NCI-H1417 (cell line): ENCODE results near the gene PLA2G2A.
A peak's percentile ranks its signal among the peaks of the same experiment; 100 is the strongest.
"Not testable (repeated sequence)": the region's sequence is repeated elsewhere in the genome, so short reads cannot be mapped to it uniquely, and the experiment has no call there.

Experiments
- DNase-seq, 3 experiments: peaks; one replicate each; lab custom pipeline; 2025; lab: John Stamatoyannopoulos, UW

The PLA2G2A gene, protein sequence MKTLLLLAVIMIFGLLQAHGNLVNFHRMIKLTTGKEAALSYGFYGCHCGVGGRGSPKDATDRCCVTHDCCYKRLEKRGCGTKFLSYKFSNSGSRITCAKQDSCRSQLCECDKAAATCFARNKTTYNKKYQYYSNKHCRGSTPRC

DNA sequence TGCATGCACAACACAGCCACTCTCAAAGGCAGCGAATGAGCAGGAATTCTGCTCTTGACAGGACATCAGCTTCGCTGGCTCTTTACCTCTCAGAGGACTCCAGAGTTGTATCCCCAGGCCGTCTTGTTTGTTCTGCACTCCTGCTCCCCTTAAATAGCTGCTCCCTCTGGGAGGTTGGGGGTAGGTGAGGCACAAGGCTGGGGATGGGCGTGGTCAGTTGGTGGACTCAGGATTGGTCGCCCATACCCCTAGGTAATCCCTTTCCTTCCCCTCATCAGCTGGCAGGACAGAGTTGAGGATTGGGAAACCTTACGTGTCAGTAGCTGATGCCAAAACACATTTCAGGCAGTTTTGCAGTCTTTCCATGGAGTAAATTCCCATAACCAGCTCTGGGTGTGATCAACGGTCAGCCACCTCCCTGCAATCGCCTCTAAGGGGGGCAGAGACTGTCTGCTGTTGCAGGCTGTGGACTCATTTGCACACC is at the start of gene PLA2G2A:
Gene PLA2G2A, minus strand, starts transcription at position 125 of the 484 bp plus-strand sequence. CDS start 845 bp downstream, outside the sequence.
- DNase-seq, result no peak

DNA sequence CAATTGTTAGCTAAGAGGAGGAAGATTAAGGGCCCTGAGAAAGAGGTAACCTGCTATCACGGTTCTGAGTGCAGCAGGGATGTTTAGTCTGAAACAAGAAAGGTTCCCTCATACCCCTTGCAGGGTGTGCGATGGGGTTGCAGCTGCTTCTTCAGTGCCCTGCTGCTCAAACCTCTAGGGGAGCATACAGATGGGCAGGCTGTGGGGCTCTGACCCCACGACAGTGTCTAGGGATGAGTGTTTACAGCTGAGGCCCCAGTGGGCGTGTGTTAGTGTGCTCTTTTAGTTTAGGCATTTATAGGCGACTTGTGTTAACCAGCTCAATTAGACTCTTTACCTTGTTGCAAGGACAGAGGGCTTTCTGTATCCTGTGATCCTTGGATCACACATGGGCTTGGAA is 49.3 kb upstream of the PLA2G2A start:
- no peak for DNase-seq

DNA sequence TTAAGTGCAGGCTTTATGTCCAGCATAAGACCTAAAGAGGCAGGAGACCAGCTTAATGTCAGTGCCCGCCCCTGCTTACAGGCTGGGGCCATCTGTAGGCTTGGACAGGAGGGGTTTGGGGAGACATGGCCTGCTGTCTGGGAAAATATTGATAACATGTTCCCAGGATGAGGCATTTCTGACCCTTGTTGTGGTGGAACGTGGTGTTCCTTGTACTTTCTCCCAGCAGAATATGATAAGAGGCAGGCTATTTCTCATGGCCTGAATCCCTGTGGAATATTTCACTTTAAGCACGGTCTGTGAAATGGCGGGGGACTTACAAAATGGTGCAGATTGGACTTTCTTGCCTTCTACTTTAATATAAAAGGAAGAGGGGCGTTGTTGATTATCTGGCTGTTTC is 48.7 kb upstream of the PLA2G2A start:
- DNase-seq, result no peak

DNA sequence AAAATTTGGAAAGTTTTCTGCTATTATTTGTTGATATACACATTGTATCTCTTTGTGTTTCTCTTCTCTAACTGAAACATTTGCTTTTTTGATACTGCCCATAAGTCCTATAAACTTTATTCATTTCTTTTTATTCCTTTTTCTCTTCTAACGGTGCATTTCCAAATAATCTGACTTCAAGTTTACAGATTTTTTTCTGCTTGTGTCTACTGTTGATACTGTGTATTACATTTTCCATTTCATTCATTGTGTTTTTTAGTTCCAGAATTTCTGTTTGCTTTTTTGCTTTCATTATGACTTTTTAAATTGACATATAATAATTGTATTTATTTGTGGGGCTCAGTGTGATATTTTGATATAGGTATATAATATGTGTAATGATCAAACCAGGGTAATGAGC is 38.3 kb upstream of the PLA2G2A start:
- DNase-seq, result no peak

DNA sequence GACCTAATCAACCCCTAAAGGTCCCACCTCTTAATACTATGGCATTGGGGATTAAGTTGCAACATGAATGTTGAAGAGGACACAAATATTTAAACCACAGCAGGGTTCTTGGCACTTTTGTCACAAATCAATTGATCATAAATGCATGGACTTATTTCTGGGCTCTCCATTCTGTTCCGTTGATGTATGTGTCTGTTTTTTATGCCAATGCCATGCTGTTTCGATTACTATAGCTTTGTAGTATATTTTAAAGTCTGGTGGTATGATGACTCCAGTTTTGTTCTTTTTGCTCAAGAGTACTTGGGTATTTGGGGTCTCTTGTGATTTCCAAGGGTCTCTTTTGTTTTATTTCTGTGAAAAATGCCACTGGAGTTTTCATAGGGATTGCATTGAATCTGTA is 34.7 kb upstream of the PLA2G2A start:
- DNase-seq, result no peak

DNA sequence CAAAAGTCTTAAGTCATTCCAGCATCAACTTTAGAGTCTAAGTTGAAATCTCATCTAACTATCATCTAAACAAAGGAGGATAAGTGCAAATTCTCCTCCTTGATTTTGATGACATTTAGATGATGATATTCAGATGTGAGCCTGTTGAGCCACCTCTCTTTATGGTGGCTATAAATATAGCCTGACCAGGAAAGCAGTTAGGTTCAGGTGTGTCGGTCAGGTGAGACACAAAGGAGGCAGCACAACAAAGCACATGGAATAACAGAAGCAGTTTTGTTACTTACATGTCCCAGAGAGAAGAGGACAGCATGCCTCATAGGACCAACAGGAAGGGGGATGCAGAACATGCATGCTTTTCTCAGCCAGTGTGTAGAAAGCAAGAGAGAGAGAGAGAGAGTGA is 30.6 kb upstream of the PLA2G2A start:
- DNase-seq, result no peak

DNA sequence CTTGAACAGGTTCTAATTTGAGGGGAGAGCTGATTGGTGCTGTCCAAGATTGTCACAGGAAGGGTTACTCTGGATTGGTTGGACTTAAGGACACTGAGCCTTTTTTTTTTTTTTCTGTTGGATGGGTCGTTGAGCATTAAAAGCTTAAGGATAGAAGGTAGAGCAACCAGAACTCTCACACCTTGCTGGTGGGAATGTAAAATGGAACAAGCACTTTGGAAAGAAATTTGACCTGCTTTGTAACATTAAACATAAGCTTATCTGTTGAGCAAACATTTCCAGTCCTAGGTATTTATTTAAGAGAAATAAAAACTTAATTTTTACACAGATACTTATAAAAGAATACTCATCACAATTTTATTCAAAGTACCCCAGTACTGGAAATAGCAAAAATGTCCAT is 29.8 kb upstream of the PLA2G2A start:
- no peak for DNase-seq

DNA sequence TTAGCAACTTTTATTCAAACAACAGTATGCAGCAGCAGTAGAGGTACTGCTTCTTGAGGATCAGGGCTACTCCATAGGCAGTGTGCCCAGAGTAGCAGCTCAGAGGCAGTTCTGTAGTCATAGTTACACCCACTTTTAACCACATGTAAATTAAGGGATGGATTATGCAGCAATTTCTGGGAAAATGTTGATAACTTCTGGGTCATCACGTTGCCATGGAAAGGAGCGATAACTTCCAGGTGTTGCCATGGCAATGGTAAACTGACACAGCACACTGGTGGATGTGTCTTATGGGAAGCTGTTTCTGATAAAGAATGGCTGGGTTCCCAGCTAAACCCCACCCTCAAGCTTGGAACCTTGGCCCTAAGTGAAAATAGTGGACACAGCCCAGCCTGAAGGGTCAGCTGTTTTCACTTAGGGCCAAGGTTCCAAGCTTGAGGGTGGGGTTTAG is 29.0 kb upstream of the PLA2G2A start:
- no peak for DNase-seq

DNA sequence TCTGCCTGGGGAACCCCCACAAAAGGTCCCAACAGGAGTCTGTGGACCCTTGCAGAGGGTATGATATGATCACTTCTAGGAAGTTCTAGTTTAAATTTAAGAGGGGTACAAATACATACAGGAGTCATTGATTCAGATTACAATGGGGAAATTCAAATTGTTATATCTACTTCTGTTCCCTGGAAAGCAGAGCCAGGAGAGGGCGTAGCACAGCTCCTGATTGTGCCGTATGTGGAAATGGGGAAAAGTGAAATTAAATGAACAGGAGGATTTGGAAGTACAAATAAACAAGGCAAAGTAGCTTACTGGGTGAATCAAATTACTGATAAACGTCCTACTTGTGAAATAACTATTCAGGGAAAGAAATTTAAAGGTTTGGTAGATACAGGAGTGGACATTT is 19.4 kb upstream of the PLA2G2A start:
- DNase-seq, result not testable (repeated sequence)

DNA sequence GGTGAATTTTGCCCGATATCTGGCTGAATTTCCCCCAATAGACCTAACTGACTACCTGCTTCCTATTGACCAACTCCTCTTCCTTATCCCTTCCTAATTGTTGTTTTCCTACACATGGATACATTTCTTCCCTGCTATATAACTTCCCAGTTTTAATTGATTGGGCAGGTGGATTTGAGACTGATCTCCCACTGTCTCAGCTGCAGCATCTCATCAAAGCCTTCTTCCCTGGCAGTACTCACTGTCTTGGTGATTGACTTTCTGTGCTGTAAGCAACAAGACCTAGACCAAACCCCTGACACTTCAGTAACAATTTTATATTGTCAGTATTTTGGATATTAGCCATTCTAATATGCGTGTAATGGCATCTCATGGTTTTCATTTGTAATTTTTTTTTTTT is 11.3 kb upstream of the PLA2G2A start:
- DNase-seq, result no peak

DNA sequence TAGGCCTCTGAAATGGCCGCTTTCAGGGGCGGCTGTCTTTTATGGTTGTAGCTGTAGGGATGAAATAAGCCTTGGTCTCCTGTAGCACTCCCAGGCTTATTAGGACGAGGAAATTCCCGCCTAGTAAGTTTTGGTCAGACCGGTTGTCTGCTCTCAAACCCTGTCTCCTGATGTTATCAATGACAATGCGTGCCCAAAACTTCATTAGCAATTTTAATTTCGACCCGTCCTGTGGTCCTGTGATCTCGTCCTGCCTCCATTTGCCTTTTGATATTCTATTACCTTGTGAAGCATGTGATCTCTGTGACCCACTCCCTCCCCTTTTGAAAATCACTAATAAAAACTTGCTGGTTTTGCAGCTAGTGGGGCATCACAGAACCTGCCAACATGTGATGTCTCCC is 10.8 kb upstream of the PLA2G2A start:
- DNase-seq, result not testable (repeated sequence)

DNA sequence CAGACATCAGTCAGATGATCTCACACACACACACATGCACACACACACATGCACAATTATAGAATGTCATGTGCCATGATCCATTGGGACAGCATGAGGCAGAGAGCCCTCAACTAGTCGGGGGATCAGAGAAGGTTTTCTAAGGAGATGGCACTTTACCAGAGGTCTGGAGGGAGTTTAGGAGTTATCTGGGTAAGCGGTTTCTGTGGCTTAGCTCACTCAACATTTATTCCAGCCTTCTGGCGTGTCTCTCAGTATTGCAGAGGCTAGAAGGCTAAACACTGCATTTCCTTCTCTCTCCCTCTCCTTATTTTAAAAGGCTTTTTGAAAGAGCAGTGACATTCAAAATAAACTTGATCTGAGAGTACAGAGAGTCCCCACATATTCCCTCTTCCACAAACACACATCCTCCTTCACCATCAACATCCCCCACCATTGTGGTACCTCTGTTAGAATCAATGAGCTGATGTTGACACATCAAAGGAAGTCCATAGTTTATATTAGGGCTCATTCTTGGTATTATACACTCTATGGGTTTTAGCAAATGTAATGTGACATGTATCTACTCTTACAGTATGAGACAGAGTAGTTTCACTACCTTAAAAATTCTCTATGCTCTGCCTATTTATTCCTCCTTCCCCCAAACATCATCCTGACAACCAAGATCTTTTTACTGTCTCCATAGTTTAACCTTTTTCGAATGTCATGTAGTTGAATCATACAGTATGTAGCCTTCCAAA is 9.0 kb upstream of the PLA2G2A start:
- no peak for DNase-seq

DNA sequence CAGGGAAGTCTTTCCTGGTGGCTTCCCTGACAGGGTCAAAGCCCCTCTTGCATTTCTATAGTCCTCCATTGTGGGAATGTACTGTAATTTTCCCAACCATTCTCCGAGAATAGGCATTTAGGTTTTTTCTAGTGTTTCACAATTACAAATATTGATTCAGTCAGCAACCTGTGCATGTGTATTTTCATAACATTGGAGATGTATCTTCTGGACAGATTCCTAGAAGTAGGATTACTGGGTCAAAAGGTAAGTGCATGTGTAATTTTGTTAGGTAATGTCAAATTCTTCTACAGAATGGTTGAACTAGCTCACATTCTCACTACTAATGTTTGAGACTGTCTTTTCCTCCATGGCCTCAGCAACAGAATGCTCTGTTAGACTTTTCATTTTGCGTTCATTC is 8.3 kb upstream of the PLA2G2A start:
- DNase-seq, result no peak

DNA sequence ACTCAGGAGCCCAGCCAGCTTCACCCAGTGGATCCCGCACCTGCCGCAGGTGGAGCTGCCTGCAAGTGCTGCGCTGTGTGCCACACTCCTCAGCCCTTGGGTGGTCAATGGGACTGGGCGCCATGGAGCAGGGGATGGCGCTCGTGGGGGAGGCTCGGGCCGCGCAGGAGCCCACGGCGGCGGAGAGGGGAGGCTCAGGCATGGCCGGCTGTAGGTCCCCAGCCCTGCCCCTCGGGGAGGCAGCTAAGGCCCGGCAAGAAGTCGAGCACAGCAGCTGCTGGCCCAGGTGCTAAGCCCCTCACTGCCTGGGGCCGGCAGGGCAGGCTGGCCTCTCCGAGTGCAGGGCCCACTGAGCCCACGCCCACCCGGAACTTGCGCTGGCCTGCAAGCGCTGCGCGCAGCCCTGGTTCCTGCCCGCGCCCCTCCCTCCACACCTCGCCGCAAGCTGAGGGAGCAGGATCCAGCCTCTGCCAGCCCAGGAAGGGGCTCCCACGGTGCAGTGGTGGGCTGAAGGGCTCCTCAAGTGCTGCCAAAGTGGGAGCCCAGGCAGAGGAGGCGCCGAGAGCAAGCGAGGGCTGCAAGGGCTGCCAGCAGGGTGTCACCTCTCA is 5.1 kb upstream of the PLA2G2A start:
- DNase-seq, result peak in 1 of 3 experiments; percentile 4

DNA sequence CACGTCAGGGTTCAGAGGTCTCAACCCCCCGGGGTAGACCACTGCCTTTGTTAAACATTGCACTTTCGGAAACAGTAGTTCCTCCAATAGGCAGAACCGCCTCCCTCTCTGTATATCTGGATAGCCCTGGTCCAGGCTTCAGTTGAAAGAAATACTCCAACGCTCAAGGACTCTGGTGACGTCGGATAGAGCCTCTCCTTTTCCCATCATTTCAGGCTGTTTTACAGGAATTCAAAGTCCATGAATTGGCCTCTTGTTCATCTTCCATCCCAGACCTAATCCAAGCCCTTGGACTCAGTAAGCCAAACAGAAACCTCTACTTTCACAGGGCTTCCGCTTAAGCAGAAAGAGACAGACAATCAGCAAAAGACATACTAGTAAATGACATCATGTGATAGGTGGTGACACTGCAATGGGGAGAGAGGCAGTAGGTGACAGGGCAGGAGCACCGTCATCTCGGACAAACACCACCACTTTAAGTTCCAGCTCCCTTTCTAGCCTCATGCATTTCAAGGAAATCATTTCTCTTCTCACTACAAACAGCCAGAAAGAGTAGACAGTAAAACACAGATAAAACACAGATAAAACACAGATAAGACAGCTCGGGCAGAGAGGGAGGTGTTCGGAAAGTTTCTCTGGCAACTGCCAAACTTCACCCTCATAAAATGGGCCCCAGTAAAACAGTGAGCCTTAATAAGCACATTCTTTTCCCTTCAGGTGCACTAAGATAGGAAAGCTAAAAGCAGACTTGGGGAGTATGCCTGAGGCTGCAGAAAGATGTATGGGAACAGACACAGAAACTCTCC is 2.3 kb upstream of the PLA2G2A start:
- no peak for DNase-seq

DNA sequence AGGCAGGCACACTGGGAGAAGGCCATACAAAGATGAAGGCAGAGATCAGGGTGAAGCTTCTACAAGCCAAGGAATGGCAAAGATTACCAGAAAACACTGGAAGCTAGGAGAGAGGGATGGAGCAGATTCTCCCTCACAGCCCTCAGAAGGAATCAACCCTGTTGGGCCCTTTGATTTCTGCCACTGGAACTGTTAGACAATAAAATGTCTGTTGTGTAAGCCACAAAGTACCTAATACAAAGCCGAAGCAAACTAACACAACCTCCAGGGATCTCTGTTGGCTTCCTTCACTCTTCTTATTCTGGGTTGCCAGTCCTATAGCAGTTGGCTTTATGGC is 1.7 kb upstream of the PLA2G2A start:
- DNase-seq, result no peak

DNA sequence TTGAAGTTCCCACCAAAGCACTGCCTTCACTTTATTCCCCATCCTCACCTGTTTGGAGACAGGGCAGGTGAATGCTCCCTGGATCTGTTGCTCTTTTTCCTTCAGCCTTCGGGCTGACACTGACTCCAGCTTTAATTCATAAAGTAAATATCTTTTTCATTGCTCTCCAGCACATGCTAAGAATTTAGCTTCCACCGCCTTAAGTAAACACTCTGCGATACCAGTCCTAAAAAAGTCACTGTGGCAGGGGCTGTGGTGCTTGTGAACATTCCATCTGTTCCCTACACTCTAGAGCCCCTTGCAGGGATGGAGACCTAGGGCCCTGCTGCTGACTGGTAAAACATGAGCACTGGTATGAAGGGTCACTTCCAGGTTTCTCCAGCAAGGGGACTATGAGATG is 896 bp upstream of the PLA2G2A start:
- no peak for DNase-seq

DNA sequence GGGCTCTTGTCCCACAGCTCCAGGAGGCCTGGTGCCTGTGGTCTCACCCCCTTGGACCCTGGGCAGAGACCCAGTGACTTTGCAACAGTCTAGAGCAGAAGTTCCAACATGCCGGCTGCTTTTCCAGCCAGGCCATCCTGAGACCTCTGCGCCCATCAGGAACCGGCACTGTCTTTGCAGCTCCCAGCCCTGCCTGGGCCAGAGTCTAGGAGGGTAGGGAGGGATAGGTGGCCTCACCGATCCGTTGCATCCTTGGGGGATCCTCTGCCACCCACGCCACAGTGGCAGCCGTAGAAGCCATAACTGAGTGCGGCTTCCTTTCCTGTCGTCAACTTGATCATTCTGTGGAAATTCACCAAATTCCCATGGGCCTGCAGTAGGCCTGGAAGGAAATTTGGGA is 1.3 kb downstream of the PLA2G2A start:
- no peak for DNase-seq

DNA sequence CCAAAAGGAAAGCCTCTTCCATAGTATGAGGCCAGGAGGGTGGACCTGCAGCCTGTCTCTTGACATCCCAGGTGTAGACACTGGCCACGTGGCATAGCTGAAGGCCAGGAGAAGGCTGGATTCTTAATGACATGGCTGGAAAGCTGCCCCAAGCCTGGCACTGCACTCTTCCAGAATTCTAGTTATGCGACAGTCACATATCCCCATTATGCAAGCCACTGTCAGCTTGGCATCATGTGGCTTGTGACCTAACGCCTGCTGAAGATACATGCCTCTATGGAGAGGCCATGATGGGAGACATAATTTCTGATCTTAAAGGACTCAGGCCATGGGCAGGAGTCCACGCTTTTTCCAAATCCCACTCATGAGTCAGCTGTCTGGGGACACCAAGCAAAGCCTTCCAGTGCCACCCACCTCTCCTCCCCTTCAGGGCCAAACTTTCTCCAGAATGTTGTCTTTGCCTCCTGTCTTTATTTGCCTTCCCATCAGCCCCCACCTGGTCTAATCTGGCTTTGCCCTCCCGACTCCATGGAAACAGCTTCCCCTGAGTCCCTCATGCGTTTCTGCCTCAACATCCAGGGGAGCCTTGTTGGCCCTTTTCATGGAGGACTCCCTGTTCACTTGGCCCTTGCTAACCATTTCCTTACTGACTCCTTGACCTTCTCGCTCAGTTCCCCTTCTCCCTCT is 3.0 kb downstream of the PLA2G2A start:
- no peak for DNase-seq

DNA sequence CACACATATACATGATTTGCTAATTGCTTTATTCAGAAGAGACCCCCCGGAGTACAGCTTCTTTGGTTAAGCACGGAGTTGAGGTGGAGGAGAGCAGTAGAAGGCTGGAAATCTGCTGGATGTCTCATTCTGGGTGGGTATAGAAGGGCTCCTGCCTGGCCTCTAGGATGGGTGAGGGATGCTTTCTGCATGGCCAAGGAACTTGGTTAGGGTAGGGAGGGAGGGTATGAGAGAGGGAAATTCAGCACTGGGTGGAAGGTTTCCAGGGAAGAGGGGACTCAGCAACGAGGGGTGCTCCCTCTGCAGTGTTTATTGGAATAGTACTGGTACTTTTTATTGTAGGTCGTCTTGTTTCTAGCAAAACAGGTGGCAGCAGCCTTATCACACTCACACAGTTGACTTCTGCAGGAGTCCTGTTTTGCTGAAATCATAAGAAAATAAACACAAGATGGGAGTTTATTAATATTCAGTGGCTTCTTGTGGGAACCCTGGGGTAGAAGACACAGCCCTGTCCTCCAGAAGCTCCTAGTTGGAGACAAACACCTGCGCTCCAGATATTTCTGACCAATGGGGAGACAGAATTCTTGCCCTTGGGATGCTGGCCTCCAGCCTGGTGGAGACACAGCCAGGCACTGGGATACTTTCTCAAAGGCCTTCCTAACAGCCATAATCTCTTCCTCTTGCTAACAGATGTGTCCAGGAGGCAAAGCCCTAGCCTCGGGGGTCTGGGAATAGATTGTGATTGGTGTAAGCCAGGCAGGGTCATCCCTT is 3.8 kb downstream of the PLA2G2A start:
- no peak for DNase-seq

DNA sequence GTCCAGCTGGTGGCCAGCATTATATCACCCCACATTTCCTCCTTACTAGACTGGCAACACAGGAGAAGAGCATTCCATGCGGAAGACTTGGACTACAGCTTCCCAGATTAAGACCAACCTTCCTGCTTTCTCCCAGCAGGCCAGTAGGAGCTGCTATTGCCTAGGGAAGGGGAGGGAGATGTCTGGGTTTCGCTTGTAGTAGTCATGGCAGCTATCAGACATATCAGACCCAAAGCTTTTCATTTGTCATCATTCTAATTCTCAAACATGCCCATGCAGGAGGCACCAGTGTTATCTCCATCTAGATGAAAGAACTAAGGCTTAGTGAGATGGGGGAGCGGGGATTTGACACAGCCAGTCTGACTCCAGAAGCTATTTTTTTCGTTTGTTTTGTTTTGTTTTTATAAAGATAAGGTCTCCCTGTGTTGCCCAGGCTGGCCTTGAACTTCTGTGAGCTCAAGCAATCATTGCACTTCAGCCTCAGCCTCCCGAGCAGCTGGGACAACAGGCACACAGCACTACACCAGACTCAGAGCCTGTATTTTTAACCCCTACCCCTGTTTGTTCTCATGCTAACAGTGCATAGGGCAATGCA is 4.5 kb downstream of the PLA2G2A start:
- DNase-seq, result peak in 2 of 3 experiments; percentile 5 to 48
